Smooth muscle cell (in vitro differentiated cells): ENCODE measurements around the gene ITGB2. TPM values are rescaled to one million over a fixed set of nuclear protein-coding genes. Genes with fewer than 3 reads are reported as not detected.

Experiments used
- DNase-seq: peaks from one replicate; lab custom pipeline; 2025; ENCODE audit not compliant: unreplicated experiment; lab: John Stamatoyannopoulos, UW
- H2AFZ ChIP-seq: fragments of 200-600 bp; sonication (generic); 2 replicates; pipeline ENCODE4 v1.6.0; 2016; ENCODE audit warnings: antibody characterized with exemption, low read depth, mild to moderate bottlenecking
- H3F3A ChIP-seq: fragments of 200-600 bp; sonication (generic); 2 replicates; pipeline ENCODE4 v1.6.0; 2017; ENCODE audit warnings: antibody characterized with exemption, low read depth
- H3K27ac ChIP-seq: fragments of 200-600 bp; sonication (generic); 2 replicates; pipeline ENCODE4 v1.5.1; 2016; ENCODE audit warnings: low read depth, mild to moderate bottlenecking
- H3K27me3 ChIP-seq: fragments of 200-600 bp; sonication (generic); 2 replicates; pipeline ENCODE4 v1.6.1; 2016; ENCODE audit warnings: low read depth, mild to moderate bottlenecking
- H3K36me3 ChIP-seq: fragments of 200-600 bp; sonication (generic); 2 replicates; pipeline ENCODE4 v1.5.1; 2016; ENCODE audit warnings: low read depth
- H3K4me1 ChIP-seq: fragments of 200-600 bp; sonication (generic); 2 replicates; pipeline ENCODE4 v1.5.1; 2016; ENCODE audit warnings: low read depth
- H3K4me2 ChIP-seq: fragments of 200-600 bp; sonication (generic); 2 replicates; pipeline ENCODE4 v1.6.0; 2016; ENCODE audit warnings: mild to moderate bottlenecking
- H3K4me3 ChIP-seq: fragments of 200-600 bp; sonication (generic); 2 replicates; pipeline ENCODE4 v1.5.1; 2016; ENCODE audit warnings: mild to moderate bottlenecking
- H3K79me2 ChIP-seq: fragments of 200-600 bp; sonication (generic); 2 replicates; pipeline ENCODE4 v1.6.0; 2016; ENCODE audit warnings: low read depth, mild to moderate bottlenecking
- H3K9ac ChIP-seq: fragments of 200-600 bp; sonication (generic); 2 replicates; pipeline ENCODE4 v1.6.0; 2016; ENCODE audit warnings: low read depth
- H3K9me3 ChIP-seq: fragments of 200-600 bp; sonication (generic); replicated peaks from 2 replicates; pipeline ENCODE4 v1.5.1; 2016; ENCODE audit warnings: low read depth
- H4K20me1 ChIP-seq: fragments of 200-600 bp; sonication (generic); 2 replicates; pipeline ENCODE4 v1.6.0; 2016; ENCODE audit warnings: low read depth
- CTCF ChIP-seq: fragments of 200-600 bp; sonication (generic); IDR thresholded peaks from 2 replicates; pipeline ENCODE4 v1.5.1; 2017; ENCODE audit warnings: borderline replicate concordance, mild to moderate bottlenecking, antibody characterized with exemption; ENCODE audit not compliant: insufficient read depth, poor library complexity, severe bottlenecking
- WGBS: methylation state at CpG from one replicate; pipeline ENCODE4 v1.1.7; 2016; ENCODE audit warnings: low lambda C conversion rate; 5-methylcytosine and 5-hydroxymethylcytosine counted together
- polyA plus RNA-seq: library from polyadenylated mRNA; unstranded; fragments of >200 nt; fragmentation: Nextera tagmentation; extraction: Ambion mirVana; gene quantifications from 2 replicates; pipeline ENCODE4 v1.2.1, GENCODE V29; 2016
- total RNA-seq: library from RNA; depleted of rRNA; stranded (reverse); fragments of >200 nt; gene quantifications from 2 replicates; pipeline ENCODE4 v1.2.3, GENCODE V29; 2014

Gene ITGB2
- total and polyA plus RNA-seq, 2 experiments from 2014 or later, result 0.18 to 0.86 TPM

GRCh38 chr21:44889625-44890337 lies 30.9 kb downstream of the ITGB2 start:
- no peaks in the 10 kb centered on the region for H3K36me3 ChIP-seq
- no peak overlapping the region for H3K4me3 ChIP-seq
- no peaks in the 10 kb centered on the region for H3K27me3 ChIP-seq
- no peak for TF ChIP-seq CTCF
- DNase-seq, result no peak
- H3K4me1 ChIP-seq, result no peaks in the 10 kb centered on the region
- no peak overlapping the region for H3K9ac ChIP-seq
- no peak overlapping the region for H3K27ac ChIP-seq
- WGBS, result 93% methylated on average over 29 of the region's 29 CpGs
- no peaks in the 10 kb centered on the region for H3F3A ChIP-seq
- no peaks in the 10 kb centered on the region for H4K20me1 ChIP-seq
- H3K79me2 ChIP-seq, result no peaks in the 10 kb centered on the region
- no peak overlapping the region for H2AFZ ChIP-seq
- no peak overlapping the region for H3K4me2 ChIP-seq
- no peaks in the 10 kb centered on the region for H3K9me3 ChIP-seq

DNA sequence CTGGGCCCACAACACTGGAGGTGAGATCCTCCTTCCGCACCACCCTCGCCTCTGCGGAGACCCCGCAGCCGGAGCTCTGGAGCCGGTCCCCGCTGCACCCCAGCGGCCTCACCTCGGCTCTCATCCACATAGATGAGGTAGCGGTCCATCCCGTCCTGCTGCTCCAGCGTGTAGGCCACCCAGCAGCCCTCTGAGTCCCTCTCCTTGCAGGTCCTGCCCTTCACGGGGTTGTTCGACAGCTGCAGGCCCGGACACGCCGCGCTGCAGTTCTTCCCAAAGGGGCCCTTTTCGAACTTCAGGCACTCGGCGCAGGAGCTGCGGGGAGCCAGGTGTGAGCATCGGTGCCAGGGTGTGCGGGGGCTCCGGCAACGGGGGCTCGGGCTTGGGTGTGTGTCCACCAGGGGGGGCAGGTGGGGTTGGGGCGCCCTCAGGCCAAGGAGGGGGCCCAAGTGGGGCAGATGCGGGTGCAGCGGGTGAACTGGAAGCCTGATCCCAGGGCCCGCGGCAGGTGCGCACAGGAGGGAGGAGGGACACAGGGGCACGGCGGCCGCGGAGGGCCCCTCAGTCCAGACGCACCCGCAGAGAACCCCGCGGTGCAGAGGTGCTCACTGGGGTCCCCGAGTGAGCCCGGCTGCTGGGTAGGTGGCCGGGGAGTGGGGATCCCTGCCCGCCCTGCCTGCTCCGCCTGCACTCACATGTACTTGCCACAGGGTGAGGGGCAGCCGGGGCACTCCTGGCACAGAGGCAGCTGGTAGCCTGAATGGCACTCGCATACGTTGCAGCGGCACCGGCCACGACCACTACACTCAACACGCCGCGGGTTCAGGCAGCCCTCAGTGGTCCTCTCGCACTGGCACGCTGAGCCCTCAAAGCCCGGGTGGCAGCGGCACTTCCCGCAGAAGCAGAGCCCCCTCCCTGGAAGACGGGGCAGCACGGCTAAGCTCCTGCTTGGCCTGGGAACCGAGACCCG lies 31.8 kb downstream of the ITGB2 start:
- H3K4me3 ChIP-seq, result no peak overlapping the region
- H3K4me1 ChIP-seq, result no peaks in the 10 kb centered on the region
- no peaks in the 10 kb centered on the region for H4K20me1 ChIP-seq
- no peaks in the 10 kb centered on the region for H3F3A ChIP-seq
- WGBS, result 90% methylated on average over 49 of the region's 64 CpGs
- H3K4me2 ChIP-seq, result no peak overlapping the region
- no peak for DNase-seq
- no peak for TF ChIP-seq CTCF
- no peak overlapping the region for H3K9ac ChIP-seq
- H3K36me3 ChIP-seq, result no peaks in the 10 kb centered on the region
- no peak overlapping the region for H3K27ac ChIP-seq
- H3K27me3 ChIP-seq, result no peaks in the 10 kb centered on the region
- no peak overlapping the region for H2AFZ ChIP-seq
- H3K79me2 ChIP-seq, result no peaks in the 10 kb centered on the region
- no peaks in the 10 kb centered on the region for H3K9me3 ChIP-seq

DNA sequence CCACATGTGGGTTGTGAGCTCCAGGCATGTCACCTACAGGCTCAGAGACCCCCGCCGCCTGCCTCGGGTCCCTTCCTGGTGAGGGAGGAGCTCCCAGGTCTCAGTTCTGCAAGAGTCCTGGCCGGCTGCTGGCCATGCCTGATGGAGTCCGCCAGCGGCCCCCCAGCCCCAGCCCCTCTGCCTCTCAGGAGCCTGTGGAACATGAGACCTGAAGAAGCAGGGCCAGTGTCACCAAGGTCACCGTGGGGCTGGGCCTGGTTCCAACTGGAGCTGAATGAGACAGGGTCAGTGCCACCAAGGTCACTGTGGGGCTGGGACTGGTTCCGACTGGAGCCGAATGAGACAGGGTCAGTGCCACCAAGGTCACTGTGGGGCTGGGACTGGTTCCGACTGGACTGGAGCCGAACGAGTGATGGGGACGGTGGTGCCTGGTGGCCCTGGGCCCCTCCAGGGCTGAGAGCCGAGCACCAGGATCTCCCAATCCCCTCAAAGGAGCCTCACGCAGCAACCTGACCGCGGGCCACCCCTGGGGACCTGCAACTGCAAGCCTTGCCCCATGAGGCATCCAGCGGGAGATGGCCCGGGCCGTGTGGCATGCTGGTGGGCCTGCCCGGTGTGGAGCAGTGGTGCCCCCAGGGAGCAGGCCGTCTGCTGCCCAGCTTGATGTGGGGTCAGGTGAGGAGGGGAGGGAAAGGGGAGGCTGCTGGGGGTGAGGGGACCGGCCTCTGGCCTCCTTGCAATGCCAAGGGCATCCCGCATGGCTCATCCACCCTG lies 32.7 kb downstream of the ITGB2 start:
- Histone ChIP-seq H3F3A (no peaks in the 10 kb centered on the region), H3K4me2 (no peak overlapping the region), H2AFZ (no peak overlapping the region), H3K4me3 (no peak overlapping the region), H3K36me3 (no peaks in the 10 kb centered on the region), H3K27ac (no peak overlapping the region), H3K27me3 (no peaks in the 10 kb centered on the region), H4K20me1 (no peaks in the 10 kb centered on the region), H3K9ac (no peak overlapping the region), H3K4me1 (no peaks in the 10 kb centered on the region), H3K9me3 (no peaks in the 10 kb centered on the region), H3K79me2 (no peaks in the 10 kb centered on the region)
- 95% methylated on average over 20 of the region's 24 CpGs for WGBS
- TF ChIP-seq CTCF, result no peak
- no peak for DNase-seq
